ENCODE data around the gene FTCD. TPM values are rescaled to one million over a fixed set of nuclear protein-coding genes. Genes with fewer than 3 reads are reported as not detected.

FTCD gene
- total and polyA plus RNA-seq, 2 of the 4 experiments (the other 2 are of a cell fraction), result 0.55 TPM; not detected in 1

DNA sequence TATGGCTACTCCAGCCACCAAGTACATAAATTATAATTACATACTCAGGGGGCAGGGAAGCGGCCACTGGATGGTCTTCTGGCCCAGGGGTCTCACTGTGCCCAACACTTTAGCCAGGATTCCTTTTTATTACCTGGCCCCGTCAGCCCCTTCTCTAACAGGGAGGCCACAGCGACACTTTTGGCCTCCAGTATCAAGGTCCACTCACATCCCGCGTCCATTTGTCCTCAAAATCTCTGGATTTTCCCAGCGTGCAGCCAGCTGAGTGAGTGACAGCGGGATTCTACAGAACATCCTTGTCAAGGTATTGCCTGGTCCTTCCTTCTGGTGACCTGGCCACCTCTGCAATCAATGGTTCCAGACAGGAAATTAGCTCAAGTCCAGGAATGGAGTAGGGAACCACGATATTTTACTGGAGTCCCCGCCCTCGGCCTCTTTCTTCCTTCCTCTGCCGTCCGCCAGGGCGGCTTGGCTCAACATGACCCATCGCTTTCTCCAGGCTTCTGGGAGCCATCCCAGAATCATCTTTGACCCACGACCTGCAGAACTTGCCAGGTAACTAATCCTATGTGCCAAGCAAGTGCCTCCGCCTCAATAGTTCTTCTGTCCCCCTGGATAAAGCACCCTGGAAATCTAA lies 60.2 kb downstream of the FTCD start (continued):
- TF ChIP-seq POLR2A (IDR thresholded peaks at IDR 0.05; ENCODE audit: low read depth, low read length), result no peak

DNA sequence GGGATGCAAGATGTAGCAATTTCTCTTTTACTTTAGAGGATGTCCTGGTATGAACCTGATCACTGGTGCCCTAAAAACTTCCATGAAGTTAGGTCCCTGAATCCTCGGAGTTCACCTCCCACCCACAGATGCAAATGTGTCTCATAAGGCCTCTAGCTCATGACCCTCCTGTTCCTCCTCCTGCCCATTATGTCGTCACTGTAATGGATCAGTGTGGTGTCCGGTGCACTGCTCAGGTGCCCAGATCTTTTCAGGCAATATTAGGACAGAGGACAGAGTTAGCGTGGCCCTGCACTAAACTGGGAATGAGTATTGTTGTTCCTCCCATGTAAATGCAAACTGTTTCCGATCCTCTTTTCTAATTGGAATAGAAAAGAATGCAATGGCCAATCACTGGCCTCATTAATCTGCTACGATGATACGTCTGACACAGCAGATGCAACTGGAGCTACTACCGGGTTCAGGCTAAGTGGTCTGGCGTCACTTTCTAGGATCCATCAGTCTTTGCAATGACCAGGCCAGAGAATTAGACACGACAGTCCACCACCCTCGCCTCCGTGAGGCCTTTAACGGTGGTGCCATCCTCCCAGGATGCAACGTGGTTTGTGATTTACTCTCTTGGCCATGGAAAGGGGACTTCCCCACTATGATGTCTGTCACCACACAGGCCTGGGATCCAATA lies 60.8 kb downstream of the FTCD start:
- Histone ChIP-seq H3K14ac (replicated peaks; ENCODE audit: low read depth, low read length) (peak overlapping the region; percentile 17; the same call in 1 of the 2 replicates), H2BK20ac (ENCODE audit: low read depth, low read length) (peak overlapping the region; percentile 41), H2BK15ac (ENCODE audit: low read depth, low read length) (peak overlapping the region; percentile 42; the same call in 2 of the 3 replicates), H3K4me1 (ENCODE audit: control insufficient read depth, insufficient read depth, low read length) (peaks cover 25% of the 10 kb centered on the region), H2BK120ac (ENCODE audit: low read depth, low read length) (peak overlapping the region; percentile 55; the same call in 1 of the 2 replicates), H4K5ac (ENCODE audit: low read depth, low read length) (no peak overlapping the region), H3K27me3 (ENCODE audit: control insufficient read depth, insufficient read depth, low read length) (no peaks in the 10 kb centered on the region), H3K4me3 (ENCODE audit: insufficient read depth, low read depth, low read length) (no peak overlapping the region), H3K4ac (ENCODE audit: low read depth, low read length) (peak overlapping the region; percentile 82; the same call in 1 of the 2 replicates), H3K9me1 (ENCODE audit: insufficient read depth, low read length) (peaks cover 25% of the 10 kb centered on the region), H4K20me1 (ENCODE audit: insufficient read depth, low read length) (peaks cover 9% of the 10 kb centered on the region), H3K18ac (ENCODE audit: low read depth, low read length) (no peak overlapping the region; the same call in 1 of the 2 replicates), H3K9ac (ENCODE audit: low read depth, low read length) (no peak overlapping the region), H3K23ac (ENCODE audit: low read depth, low read length) (0 out of 2 replicates have a peak overlapping the region, but pooled peaks have one; percentile 56), H3K36me3 (ENCODE audit: control insufficient read depth, insufficient read depth, low read length) (no peaks in the 10 kb centered on the region; the same call in 1 of the 2 replicates), H2AK5ac (ENCODE audit: low read depth, low read length) (peak overlapping the region; percentile 76), H3K56ac (ENCODE audit: extremely low read depth, insufficient read depth, low read length) (no peak overlapping the region), H2AK9ac (replicated peaks; ENCODE audit: low read depth, low read length, poor library complexity) (no peak overlapping the region), H3K79me1 (ENCODE audit: low read depth in 1 of 2, low read length in 2 of 2) (peaks cover 6 to 55% of the 10 kb centered on the region in 2 experiments; a peak in 3 of 4 replicates), H3K9me3 (ENCODE audit: control insufficient read depth, insufficient read depth, low read length) (no peaks in the 10 kb centered on the region), H4K91ac (ENCODE audit: insufficient read depth, low read depth, low read length) (peak overlapping the region; percentile 66), H2AFZ (replicated peaks; ENCODE audit: low read length, poor library complexity) (no peak overlapping the region), H4K8ac (ENCODE audit: low read depth in 2 of 2, low read length in 2 of 2) (peak overlapping the region in 1 of 2 experiments; percentile 13; a peak in 1 of 4 replicates), H3K4me2 (ENCODE audit: low read depth, low read length) (no peak overlapping the region), H2BK5ac (ENCODE audit: low read depth, low read length, poor library complexity, severe bottlenecking) (peak overlapping the region; percentile 7), H3K27ac (ENCODE audit: insufficient read depth, low read length) (no peak overlapping the region)
- intact Hi-C loops (cut with micrococcal nuclease) (loop anchor here (5.0 kb wide), 1 partner anchor 97 kb away; no protein-coding TSS in a partner anchor), in situ Hi-C loops (cut with MboI; ENCODE audit: low sequenced_read_pairs) (loop anchor here (5.0 kb wide), 1 partner anchor 122 kb away; no protein-coding TSS in a partner anchor), dilution Hi-C loops (cut with HindIII; ENCODE audit: low sequenced_read_pairs, unreplicated experiment) (no loop called here)
- TF ChIP-seq RFX5 (IDR thresholded peaks at IDR 0.05; ENCODE audit: low read depth, low read length), result no peak
- TF ChIP-seq MXI1 (IDR thresholded peaks at IDR 0.05; ENCODE audit: borderline replicate concordance, low read depth, low read length), result no peak
- no peak for TF ChIP-seq SMC3 (IDR thresholded peaks at IDR 0.05; ENCODE audit: low read depth, low read length)
- CTCF ChIA-PET, result no interaction called here
- 87% methylated on average over 6 of the region's 14 CpGs; no CpG with 5 or more reads in 1 of the 2 experiments for WGBS, 2 experiments (ENCODE audit: extremely low coverage in 2 of 2, insufficient read length in 1 of 2)
- no peak for ATAC-seq (ENCODE audit: low read depth)
- DNase-seq, result no peak
- BruUV-seq (replicated peaks), result no TSS peak
- POLR2A ChIA-PET (ENCODE audit: unreplicated experiment), result interaction anchor here (1.8 kb wide), 1 partner anchor 121 kb away, joined by 4 read pairs; no protein-coding TSS in a partner anchor
